NCI-H1417 treated with DMSO at 0.1 percent for 48 hours (cell line): ENCODE measurements around the gene PRR5L.

Experiments used
- DNase-seq: peaks from one replicate; lab custom pipeline; 2025; lab: John Stamatoyannopoulos, UW

PRR5L gene

GRCh38 chr11:36436589-36436988 is 140.5 kb downstream of the PRR5L start:
- no peak for DNase-seq

- DNase-seq, result no peak
These were observed 141.3 kb downstream of the PRR5L start for GRCh38 chr11:36437413-36437812.

GRCh38 chr11:36438126-36438525 is 142.0 kb downstream of the PRR5L start:
- no peak for DNase-seq

- no peak for DNase-seq
These were observed 145.6 kb downstream of the PRR5L start for GRCh38 chr11:36441610-36442208.

- no peak for DNase-seq
These were observed 147.6 kb downstream of the PRR5L start for GRCh38 chr11:36443661-36444060.

GRCh38 chr11:36446135-36446534 is 150.0 kb downstream of the PRR5L start:
- no peak for DNase-seq

GRCh38 chr11:36447514-36447913 is 151.4 kb downstream of the PRR5L start:
- no peak for DNase-seq

GRCh38 chr11:36447947-36448346 is 151.9 kb downstream of the PRR5L start:
- DNase-seq, result no peak

- no peak for DNase-seq
These were observed 153.5 kb downstream of the PRR5L start for GRCh38 chr11:36449561-36450096.

- DNase-seq, result no peak
These were observed 154.1 kb downstream of the PRR5L start for GRCh38 chr11:36450110-36450572.

GRCh38 chr11:36451045-36451444 is 155.0 kb downstream of the PRR5L start:
- DNase-seq, result no peak

GRCh38 chr11:36451681-36452080 is 155.6 kb downstream of the PRR5L start:
- DNase-seq, result no peak

GRCh38 chr11:36452236-36452940 is 156.3 kb downstream of the PRR5L start:
- no peak for DNase-seq

GRCh38 chr11:36452961-36453360 is 156.9 kb downstream of the PRR5L start:
- no peak for DNase-seq

- DNase-seq, result no peak
These were observed 157.6 kb downstream of the PRR5L start for GRCh38 chr11:36453678-36454077.

- DNase-seq, result no peak
These were observed 158.5 kb downstream of the PRR5L start for GRCh38 chr11:36454551-36454940.

- no peak for DNase-seq
These were observed 159.0 kb downstream of the PRR5L start for GRCh38 chr11:36454941-36455631.

- DNase-seq, result no peak
These were observed 159.6 kb downstream of the PRR5L start for GRCh38 chr11:36455658-36456111.

- DNase-seq, result no peak
These were observed 160.1 kb downstream of the PRR5L start for GRCh38 chr11:36456156-36456555.

GRCh38 chr11:36458129-36458915 is 162.2 kb downstream of the PRR5L start:
- no peak for DNase-seq

GRCh38 chr11:36459046-36459445 is 163.0 kb downstream of the PRR5L start:
- no peak for DNase-seq

- DNase-seq, result no peak
These were observed 164.1 kb downstream of the PRR5L start for GRCh38 chr11:36460220-36460619.
